Hepatocyte (in vitro differentiated cells): ENCODE data around the gene MRC1. TPM values are rescaled to one million over a fixed set of nuclear protein-coding genes. Genes with fewer than 3 reads are reported as not detected.

Experiments
- DNase-seq: peaks from one replicate; pipeline ENCODE4 v3.0.0-alpha.2; 2016; ENCODE audit warnings: low spot score
- H2AFZ ChIP-seq: fragments of 200-600 bp; sonication (generic); 2 replicates; pipeline ENCODE4 v1.6.0; 2016; ENCODE audit warnings: antibody characterized with exemption, mild to moderate bottlenecking
- H3K27ac ChIP-seq: fragments of 200-600 bp; sonication (generic); 2 replicates; pipeline ENCODE4 v1.5.1; 2016; ENCODE audit warnings: mild to moderate bottlenecking
- H3K27me3 ChIP-seq: fragments of 200-600 bp; sonication (generic); 2 replicates; pipeline ENCODE4 v1.6.1; 2016
- H3K36me3 ChIP-seq: fragments of 200-600 bp; sonication (generic); replicated peaks from 2 replicates; pipeline ENCODE4 v1.5.1; 2016; ENCODE audit warnings: low read depth; ENCODE audit not compliant: insufficient read depth
- H3K4me1 ChIP-seq: fragments of 200-600 bp; sonication (generic); 2 replicates; pipeline ENCODE4 v1.5.1; 2016; ENCODE audit warnings: mild to moderate bottlenecking, moderate library complexity; ENCODE audit not compliant: insufficient read depth
- H3K4me2 ChIP-seq: fragments of 200-600 bp; sonication (generic); 2 replicates; pipeline ENCODE4 v1.6.0; 2016
- H3K4me3 ChIP-seq: fragments of 200-600 bp; sonication (generic); 2 replicates; pipeline ENCODE4 v1.5.1; 2016; ENCODE audit warnings: mild to moderate bottlenecking
- H3K79me2 ChIP-seq: fragments of 200-600 bp; sonication (generic); 2 replicates; pipeline ENCODE4 v1.6.0; 2017; ENCODE audit warnings: mild to moderate bottlenecking
- H3K9me2 ChIP-seq: fragments of 200-600 bp; sonication (generic); replicated peaks from 2 replicates; pipeline ENCODE4 v1.6.0; 2017; ENCODE audit warnings: mild to moderate bottlenecking; ENCODE audit not compliant: insufficient read depth
- H3K9me3 ChIP-seq: fragments of 200-600 bp; sonication (generic); 2 replicates; pipeline ENCODE4 v1.5.1; 2016; ENCODE audit warnings: low read depth, mild to moderate bottlenecking
- H4K20me1 ChIP-seq: fragments of 200-600 bp; sonication (generic); 2 replicates; pipeline ENCODE4 v1.6.0; 2016; ENCODE audit warnings: mild to moderate bottlenecking; ENCODE audit not compliant: insufficient read depth, poor library complexity, severe bottlenecking
- EZH2 ChIP-seq: fragments of 200-600 bp; sonication (generic); IDR thresholded peaks from 2 replicates; pipeline ENCODE4 v1.6.1; 2016; ENCODE audit warnings: antibody characterized with exemption, mild to moderate bottlenecking, borderline replicate concordance
- EZH2phosphoT487 ChIP-seq: fragments of 200-600 bp; sonication (generic); IDR thresholded peaks from one replicate; pipeline ENCODE4 v1.6.1; 2018; ENCODE audit warnings: antibody characterized with exemption, mild to moderate bottlenecking, low read depth, moderate library complexity; ENCODE audit not compliant: unreplicated experiment, severe bottlenecking
- whole genome bisulfite sequencing: methylation state at CpG from one replicate; pipeline ENCODE4 v1.1.6; 2016; ENCODE audit warnings: low lambda C conversion rate; ENCODE audit errors: missing lambda C conversion rate; 5-methylcytosine and 5-hydroxymethylcytosine counted together
- polyA plus RNA-seq: library from polyadenylated mRNA; unstranded; fragments of >200 nt; fragmentation: Nextera tagmentation; extraction: Ambion mirVana; gene quantifications from 2 replicates; pipeline ENCODE4 v1.2.1, GENCODE V29; 2016
- total RNA-seq: library from RNA; depleted of rRNA; stranded (reverse); fragments of >200 nt; gene quantifications from 2 replicates; pipeline ENCODE4 v1.2.3, GENCODE V29; 2014
- TF ChIP-seq, protein P1 (sequence below): fragments of 200-600 bp; sonication (generic); IDR thresholded peaks from 2 replicates; pipeline ENCODE4 v1.5.1; 2016; ENCODE audit warnings: antibody characterized with exemption, mild to moderate bottlenecking; ENCODE audit not compliant: poor library complexity

The MRC1 gene
- total and polyA plus RNA-seq, 2 experiments from 2014 or later, result 0.30 to 2.4 TPM

DNA sequence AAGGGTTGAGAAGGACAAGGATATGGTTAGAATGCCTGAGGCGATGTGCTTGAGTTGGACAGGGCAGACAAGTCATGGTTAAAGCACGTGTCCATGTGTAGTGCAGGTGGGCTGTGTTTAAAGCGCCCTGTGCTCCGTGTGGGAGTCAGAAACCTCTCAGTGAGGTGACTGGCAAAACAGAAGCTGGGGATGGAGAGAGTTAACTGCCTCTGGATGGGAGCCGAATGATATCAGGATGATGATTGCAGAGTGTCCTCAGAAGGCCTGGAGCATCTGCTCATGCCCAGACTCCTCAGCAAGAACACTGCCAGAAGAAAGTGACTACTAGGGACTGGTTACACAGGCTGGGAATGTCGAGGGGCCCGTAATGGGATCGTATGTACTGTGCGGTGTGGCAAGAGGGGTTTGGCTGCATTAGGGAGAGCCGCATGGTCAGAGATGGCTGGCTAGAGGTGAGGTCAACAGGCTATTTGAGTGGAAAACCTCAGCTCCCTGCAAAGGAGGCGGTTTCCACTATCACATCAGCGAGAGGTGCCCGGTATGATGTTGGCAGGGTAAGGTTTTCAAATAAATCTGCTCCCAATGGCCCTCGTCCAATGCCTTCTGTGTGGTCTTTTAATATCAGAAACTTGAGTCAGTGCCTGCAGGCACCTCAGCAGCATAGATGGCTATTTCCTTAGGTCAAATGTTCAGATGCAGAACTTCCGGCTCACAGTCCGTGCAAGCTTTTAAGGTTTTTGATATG, 26.1 kb upstream of the MRC1 start:
- Histone ChIP-seq H2AFZ (no peak overlapping the region), H3K36me3 (no peaks in the 10 kb centered on the region), H3K4me2 (no peak overlapping the region), H3K4me1 (no peaks in the 10 kb centered on the region), H3K27me3 (no peaks in the 10 kb centered on the region), H3K27ac (no peak overlapping the region), H3K79me2 (no peaks in the 10 kb centered on the region), H4K20me1 (no peaks in the 10 kb centered on the region), H3K9me3 (no peaks in the 10 kb centered on the region), H3K9me2 (no peaks in the 10 kb centered on the region), H3K4me3 (no peak overlapping the region)
- DNase-seq, result no peak
- 72% methylated on average over 16 of the region's 16 CpGs for WGBS
- TF ChIP-seq, protein P1, sequence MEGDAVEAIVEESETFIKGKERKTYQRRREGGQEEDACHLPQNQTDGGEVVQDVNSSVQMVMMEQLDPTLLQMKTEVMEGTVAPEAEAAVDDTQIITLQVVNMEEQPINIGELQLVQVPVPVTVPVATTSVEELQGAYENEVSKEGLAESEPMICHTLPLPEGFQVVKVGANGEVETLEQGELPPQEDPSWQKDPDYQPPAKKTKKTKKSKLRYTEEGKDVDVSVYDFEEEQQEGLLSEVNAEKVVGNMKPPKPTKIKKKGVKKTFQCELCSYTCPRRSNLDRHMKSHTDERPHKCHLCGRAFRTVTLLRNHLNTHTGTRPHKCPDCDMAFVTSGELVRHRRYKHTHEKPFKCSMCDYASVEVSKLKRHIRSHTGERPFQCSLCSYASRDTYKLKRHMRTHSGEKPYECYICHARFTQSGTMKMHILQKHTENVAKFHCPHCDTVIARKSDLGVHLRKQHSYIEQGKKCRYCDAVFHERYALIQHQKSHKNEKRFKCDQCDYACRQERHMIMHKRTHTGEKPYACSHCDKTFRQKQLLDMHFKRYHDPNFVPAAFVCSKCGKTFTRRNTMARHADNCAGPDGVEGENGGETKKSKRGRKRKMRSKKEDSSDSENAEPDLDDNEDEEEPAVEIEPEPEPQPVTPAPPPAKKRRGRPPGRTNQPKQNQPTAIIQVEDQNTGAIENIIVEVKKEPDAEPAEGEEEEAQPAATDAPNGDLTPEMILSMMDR, result no peak
- TF ChIP-seq EZH2 (no peak), EZH2phosphoT487 (no peak)

DNA sequence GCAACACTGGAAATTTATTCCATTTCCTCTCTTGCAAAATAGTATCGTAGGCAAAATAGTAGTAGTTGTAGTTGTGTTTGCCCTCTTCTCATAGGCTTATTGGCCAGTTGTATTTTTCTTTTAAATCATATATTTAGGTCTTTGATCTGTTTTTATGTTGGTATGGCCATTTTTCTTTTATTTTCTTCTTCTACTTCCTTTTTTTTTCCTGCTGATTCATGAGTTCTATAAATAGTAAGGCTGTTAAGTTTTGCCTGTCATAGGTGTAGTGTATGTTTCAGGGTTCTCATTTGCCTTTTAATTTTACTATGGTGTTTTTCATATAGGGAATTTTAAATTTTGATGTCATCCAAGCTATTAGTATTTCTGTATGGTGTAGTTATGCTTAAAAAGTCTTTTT, 25.4 kb upstream of the MRC1 start:
- Histone ChIP-seq H2AFZ (no peak overlapping the region), H3K4me3 (no peak overlapping the region), H3K4me1 (no peaks in the 10 kb centered on the region), H3K4me2 (no peak overlapping the region), H4K20me1 (no peaks in the 10 kb centered on the region), H3K79me2 (no peaks in the 10 kb centered on the region), H3K27me3 (no peaks in the 10 kb centered on the region), H3K9me3 (no peaks in the 10 kb centered on the region), H3K9me2 (no peaks in the 10 kb centered on the region), H3K27ac (no peak overlapping the region), H3K36me3 (no peaks in the 10 kb centered on the region)
- no peak for DNase-seq
- WGBS, result 76% methylated on average over 1 of the region's 1 CpG
- TF ChIP-seq, protein P1, result no peak
- TF ChIP-seq EZH2phosphoT487 (no peak), EZH2 (no peak)

DNA sequence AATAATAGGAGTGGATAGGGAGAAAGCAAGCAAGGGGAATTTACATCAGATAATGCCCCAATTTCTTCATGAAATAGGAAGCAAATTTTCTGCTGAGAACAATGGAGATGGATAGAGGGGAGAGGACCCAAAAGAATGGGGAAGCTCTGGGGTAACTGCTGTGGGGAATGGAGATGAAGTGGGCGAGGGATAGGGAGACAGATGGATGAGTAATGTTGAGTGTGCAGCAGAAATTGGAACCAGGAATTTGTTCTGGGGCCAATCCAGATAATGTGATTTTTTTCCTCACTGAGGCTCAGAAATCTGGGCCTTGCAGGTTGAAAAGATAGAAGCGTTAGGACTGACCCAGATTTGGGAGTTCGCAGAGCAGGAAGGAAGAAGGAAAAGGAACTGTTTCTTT, 24.5 kb upstream of the MRC1 start:
- no peak overlapping the region for H3K27ac ChIP-seq
- no peaks in the 10 kb centered on the region for H3K36me3 ChIP-seq
- no peaks in the 10 kb centered on the region for H3K9me2 ChIP-seq
- WGBS, result 88% methylated on average over 3 of the region's 3 CpGs
- no peak overlapping the region for H2AFZ ChIP-seq
- H3K27me3 ChIP-seq, result no peaks in the 10 kb centered on the region
- H3K4me2 ChIP-seq, result no peak overlapping the region
- no peaks in the 10 kb centered on the region for H3K79me2 ChIP-seq
- no peaks in the 10 kb centered on the region for H4K20me1 ChIP-seq
- TF ChIP-seq, protein P1, result no peak
- TF ChIP-seq EZH2phosphoT487, result no peak
- TF ChIP-seq EZH2, result no peak
- no peaks in the 10 kb centered on the region for H3K9me3 ChIP-seq
- no peak overlapping the region for H3K4me3 ChIP-seq
- H3K4me1 ChIP-seq, result peaks cover 4% of the 10 kb centered on the region
- DNase-seq, result no peak
